Common myeloid progenitor, CD34-positive (primary cell): ENCODE data around the gene PTPRK.

Experiments used
- CTCF ChIA-PET: fragments of 350-600 bp; sonication (Branson Sonifier 250); formaldehyde crosslinking; loops from one replicate; lab custom pipeline; 2021; ENCODE audit warnings: antibody characterized with exemption; lab: Charles Lee
- POLR2A ChIA-PET: fragments of 350-600 bp; sonication (Branson Sonifier 250); formaldehyde crosslinking; loops from one replicate; lab custom pipeline; 2021; ENCODE audit warnings: antibody characterized with exemption; lab: Charles Lee
- DNase-seq, 3 donors: peaks; one replicate each; pipeline versions ENCODE4 v3.0.0 to v3.0.0-alpha.2; 2013
- H3K27ac ChIP-seq, 2 experiments: 1 replicate in 1 of 2; 2 replicates in 1 of 2; pipeline ENCODE4 v1.7.0; 2013; ENCODE audit warnings: inconsistent platforms in 2 of 2, low read length in 2 of 2, mild to moderate bottlenecking in 2 of 2, low read depth in 1 of 2, moderate library complexity in 1 of 2; ENCODE audit not compliant: severe bottlenecking in 2 of 2, insufficient read depth in 1 of 2, poor library complexity in 1 of 2
- H3K27me3 ChIP-seq, 5 experiments: replicated peaks in 2 of 5; 1 replicate in 3 of 5; 2 replicates in 2 of 5; pipeline versions ENCODE4 v1.6.1 to v1.7.0; 2013; ENCODE audit warnings: low read length in 4 of 5, mild to moderate bottlenecking in 2 of 5, moderate library complexity in 2 of 5, inconsistent platforms in 1 of 5; ENCODE audit not compliant: insufficient read depth in 5 of 5, control insufficient read depth in 4 of 5
- H3K36me3 ChIP-seq, 4 experiments: 1 replicate in 2 of 4; 2 replicates in 2 of 4; pipeline versions ENCODE4 v1.6.1 to v1.7.0; 2013; ENCODE audit warnings: low read length in 3 of 4, control low read depth in 1 of 4, mild to moderate bottlenecking in 1 of 4; ENCODE audit not compliant: control insufficient read depth in 4 of 4, insufficient read depth in 4 of 4
- H3K4me1 ChIP-seq, 4 experiments: 1 replicate in 3 of 4; 2 replicates in 1 of 4; pipeline versions ENCODE4 v1.6.1 to v1.7.1; 2013; ENCODE audit warnings: low read length in 3 of 4, mild to moderate bottlenecking in 3 of 4, control low read depth in 1 of 4, inconsistent platforms in 1 of 4, moderate library complexity in 1 of 4; ENCODE audit not compliant: control insufficient read depth in 4 of 4, insufficient read depth in 4 of 4; ENCODE audit errors: control extremely low read depth in 1 of 4
- H3K4me3 ChIP-seq, 7 experiments: 1 replicate in 4 of 7; 2 replicates in 3 of 7; pipeline versions ENCODE4 v1.5.1 to v1.7.0; 2013; ENCODE audit warnings: mild to moderate bottlenecking in 7 of 7, low read length in 6 of 7, moderate library complexity in 6 of 7, inconsistent platforms in 2 of 7, low read depth in 2 of 7, control low read depth in 1 of 7; ENCODE audit not compliant: insufficient read depth in 4 of 7, control insufficient read depth in 1 of 7; ENCODE audit errors: extremely low read depth in 1 of 7
- H3K9me3 ChIP-seq, 5 experiments: 1 replicate in 4 of 5; 2 replicates in 1 of 5; pipeline versions ENCODE4 v1.6.1 to v1.7.1; 2013; ENCODE audit warnings: low read length in 4 of 5, mild to moderate bottlenecking in 2 of 5, inconsistent platforms in 1 of 5, low read depth in 1 of 5, moderate library complexity in 1 of 5; ENCODE audit not compliant: control insufficient read depth in 4 of 5, insufficient read depth in 2 of 5; ENCODE audit errors: control extremely low read depth in 1 of 5
- WGBS: methylation state at CpG from one replicate; pipeline ENCODE4 v1.1.5; 2013; ENCODE audit not compliant: insufficient coverage; 5-methylcytosine and 5-hydroxymethylcytosine counted together

PTPRK gene

GRCh38 chr6:128305228-128305627 lies 215.2 kb downstream of the PTPRK start:
- Histone ChIP-seq H3K27ac (no peak overlapping the region), H3K36me3 (no peaks in the 10 kb centered on the region), H3K4me1 (peaks cover 0 to 12% (median 3%) of the 10 kb centered on the region in 4 experiments), H3K4me3 (no peak overlapping the region), H3K27me3 (no peaks in the 10 kb centered on the region), H3K9me3 (no peaks in the 10 kb centered on the region)
- no peak for DNase-seq
- ChIA-PET CTCF (interaction anchor here (0.6 kb wide), 1 partner anchor 737 kb away, joined by 3 read pairs; no protein-coding TSS in a partner anchor), POLR2A (no interaction called here)
- no CpG with 5 or more reads among the region's 1 CpG for WGBS

- 100% methylated on average over 2 of the region's 2 CpGs for WGBS
Observed at GRCh38 chr6:128303870-128304269, 216.5 kb downstream of the PTPRK start.

GRCh38 chr6:128302942-128303341 lies 217.5 kb downstream of the PTPRK start:
- ChIA-PET CTCF (no interaction called here), POLR2A (no interaction called here)
- no peak overlapping the region for H3K4me3 ChIP-seq
- no peak for DNase-seq
- H3K27me3 ChIP-seq = no peaks in the 10 kb centered on the region
- H3K27ac ChIP-seq = no peak overlapping the region
- H3K36me3 ChIP-seq = no peaks in the 10 kb centered on the region
- no peaks in the 10 kb centered on the region for H3K9me3 ChIP-seq
- peaks cover 0 to 7% (median 2%) of the 10 kb centered on the region in 4 experiments for H3K4me1 ChIP-seq
- WGBS = 100% methylated on average over 5 of the region's 5 CpGs

More at GRCh38 chr6:128303870-128304269, 216.5 kb downstream of the PTPRK start:
- H3K9me3 ChIP-seq = no peaks in the 10 kb centered on the region
- H3K27ac ChIP-seq = no peak overlapping the region
- POLR2A ChIA-PET = no interaction called here
- H3K36me3 ChIP-seq = no peaks in the 10 kb centered on the region
- peaks cover 0 to 7% (median 2%) of the 10 kb centered on the region in 4 experiments for H3K4me1 ChIP-seq
- CTCF ChIA-PET = no interaction called here
- H3K4me3 ChIP-seq = no peak overlapping the region
- DNase-seq = no peak
- H3K27me3 ChIP-seq = no peaks in the 10 kb centered on the region

GRCh38 chr6:128295670-128296069 lies 224.7 kb downstream of the PTPRK start:
- H3K27ac ChIP-seq = no peak overlapping the region
- no peak for DNase-seq
- H3K27me3 ChIP-seq = no peaks in the 10 kb centered on the region
- POLR2A ChIA-PET = no interaction called here
- no peak overlapping the region for H3K4me3 ChIP-seq
- CTCF ChIA-PET = no interaction called here
- H3K9me3 ChIP-seq = no peaks in the 10 kb centered on the region
- H3K4me1 ChIP-seq = no peaks in the 10 kb centered on the region
- no peaks in the 10 kb centered on the region for H3K36me3 ChIP-seq
- WGBS = 86% methylated on average over 1 of the region's 2 CpGs

- CTCF ChIA-PET = no interaction called here
- no peaks in the 10 kb centered on the region for H3K36me3 ChIP-seq
- no peaks in the 10 kb centered on the region for H3K4me1 ChIP-seq
- no peaks in the 10 kb centered on the region for H3K27me3 ChIP-seq
- no peak overlapping the region for H3K27ac ChIP-seq
- H3K9me3 ChIP-seq = no peaks in the 10 kb centered on the region
- WGBS = no CpG with 5 or more reads among the region's 2 CpGs
- POLR2A ChIA-PET = no interaction called here
- no peak overlapping the region for H3K4me3 ChIP-seq
- no peak for DNase-seq
Observed at GRCh38 chr6:128290221-128290620, 230.2 kb downstream of the PTPRK start.

GRCh38 chr6:128284128-128284527 lies 236.3 kb downstream of the PTPRK start:
- DNase-seq = no peak
- Histone ChIP-seq H3K9me3 (no peaks in the 10 kb centered on the region), H3K27ac (no peak overlapping the region), H3K36me3 (no peaks in the 10 kb centered on the region), H3K27me3 (no peaks in the 10 kb centered on the region), H3K4me1 (peaks cover 4 to 21% (median 5%) of the 10 kb centered on the region in 4 experiments), H3K4me3 (no peak overlapping the region)
- ChIA-PET POLR2A (no interaction called here), CTCF (no interaction called here)
- WGBS = 100% methylated on average over 1 of the region's 1 CpG

- H3K4me3 ChIP-seq = no peak overlapping the region
- POLR2A ChIA-PET = no interaction called here
- H3K27ac ChIP-seq = no peak overlapping the region
- H3K4me1 ChIP-seq = peaks cover 4 to 21% (median 5%) of the 10 kb centered on the region in 4 experiments
- H3K27me3 ChIP-seq = no peaks in the 10 kb centered on the region
- CTCF ChIA-PET = interaction anchor here (1.0 kb wide), 1 partner anchor 27 kb away, joined by 4 read pairs; no protein-coding TSS in a partner anchor
- WGBS = 0% methylated on average over 1 of the region's 2 CpGs
- peak in 2 of 3 donors; percentile 62 to 70 for DNase-seq
- H3K36me3 ChIP-seq = no peaks in the 10 kb centered on the region
- H3K9me3 ChIP-seq = no peaks in the 10 kb centered on the region
Observed at GRCh38 chr6:128282961-128283360, 237.4 kb downstream of the PTPRK start.
